H9 (cell line): ENCODE data around the gene TRIM7. TPM values are rescaled to one million over a fixed set of nuclear protein-coding genes. Genes with fewer than 3 reads are reported as not detected.

Experiments
- DNase-seq: peaks from one replicate; pipeline ENCODE4 v3.0.0-alpha.2; 2017
- H2AFZ ChIP-seq: one replicate; pipeline ENCODE4 v1.6.1; 2013; ENCODE audit warnings: mild to moderate bottlenecking, low read length, control low read depth, moderate library complexity
- H2AK5ac ChIP-seq: 2 replicates; pipeline ENCODE4 v1.6.1; 2013; ENCODE audit warnings: low read length, control low read depth, mixed read lengths; ENCODE audit not compliant: insufficient read length
- H2BK120ac ChIP-seq: one replicate; pipeline ENCODE4 v1.6.1; 2013; ENCODE audit warnings: low read depth, mild to moderate bottlenecking, low read length, control low read depth, inconsistent platforms; ENCODE audit not compliant: poor library complexity, severe bottlenecking
- H2BK12ac ChIP-seq: 2 replicates; pipeline ENCODE4 v1.6.1; 2013; ENCODE audit warnings: low read length, control low read depth, mixed read lengths, low read depth; ENCODE audit not compliant: insufficient read length
- H2BK15ac ChIP-seq: 2 replicates; pipeline ENCODE4 v1.6.1; 2013; ENCODE audit warnings: low read depth, low read length, control low read depth
- H2BK20ac ChIP-seq: one replicate; pipeline ENCODE4 v1.6.1; 2013; ENCODE audit warnings: low read depth, mild to moderate bottlenecking, low read length, control low read depth, inconsistent platforms; ENCODE audit not compliant: poor library complexity, severe bottlenecking
- H2BK5ac ChIP-seq: 2 replicates; pipeline ENCODE4 v1.6.1; 2013; ENCODE audit warnings: low read length, control low read depth, mixed read lengths; ENCODE audit not compliant: insufficient read length
- H3K14ac ChIP-seq: 2 replicates; pipeline ENCODE4 v1.6.1; 2013; ENCODE audit warnings: low read length, control low read depth; ENCODE audit not compliant: insufficient read depth
- H3K18ac ChIP-seq: 2 replicates; pipeline ENCODE4 v1.6.1; 2013; ENCODE audit warnings: low read depth, mild to moderate bottlenecking, mixed read lengths, low read length, control low read depth; ENCODE audit not compliant: insufficient read length
- H3K23ac ChIP-seq: 2 replicates; pipeline ENCODE4 v1.6.1; 2013; ENCODE audit warnings: low read length, control low read depth, mixed read lengths, low read depth; ENCODE audit not compliant: insufficient read length
- H3K23me2 ChIP-seq: 2 replicates; pipeline ENCODE4 v1.6.1; 2013; ENCODE audit warnings: low read depth, mild to moderate bottlenecking, mixed read lengths, low read length, control low read depth; ENCODE audit not compliant: insufficient read length, poor library complexity, severe bottlenecking
- H3K27ac ChIP-seq: 2 replicates; pipeline ENCODE4 v1.5.1; 2013; ENCODE audit warnings: low read length, control low read depth, mixed read lengths, low read depth; ENCODE audit not compliant: insufficient read length
- H3K27me3 ChIP-seq: 2 replicates; pipeline ENCODE4 v1.6.1; 2013; ENCODE audit warnings: low read length, control low read depth, inconsistent platforms; ENCODE audit not compliant: insufficient read depth
- H3K4ac ChIP-seq: 2 replicates; pipeline ENCODE4 v1.6.1; 2013; ENCODE audit warnings: low read depth, mild to moderate bottlenecking, control low read depth, inconsistent platforms, low read length, moderate library complexity
- H3K4me1 ChIP-seq: 2 replicates; pipeline ENCODE4 v1.6.1; 2013; ENCODE audit warnings: low read length, control low read depth, inconsistent platforms; ENCODE audit not compliant: insufficient read depth
- H3K4me2 ChIP-seq: 2 replicates; pipeline ENCODE4 v1.6.1; 2013; ENCODE audit warnings: low read length, control low read depth, mixed read lengths; ENCODE audit not compliant: insufficient read length, insufficient read depth
- H3K56ac ChIP-seq: 2 replicates; pipeline ENCODE4 v1.6.1; 2013; ENCODE audit warnings: low read depth, mild to moderate bottlenecking, mixed read lengths, low read length, control low read depth; ENCODE audit not compliant: insufficient read length
- H3K79me1 ChIP-seq: 2 replicates; pipeline ENCODE4 v1.6.1; 2013; ENCODE audit warnings: low read depth, mild to moderate bottlenecking, moderate library complexity, low read length, control low read depth, inconsistent platforms; ENCODE audit not compliant: insufficient read depth, poor library complexity, severe bottlenecking
- H3K79me2 ChIP-seq: 2 replicates; pipeline ENCODE4 v1.6.1; 2013; ENCODE audit warnings: low read length, control low read depth, inconsistent platforms; ENCODE audit not compliant: insufficient read depth
- H3K9ac ChIP-seq: 2 replicates; pipeline ENCODE4 v1.6.1; 2013; ENCODE audit warnings: low read length, control low read depth, mixed read lengths; ENCODE audit not compliant: insufficient read length; ENCODE audit errors: extremely low read depth
- H3K9me3 ChIP-seq: one replicate; pipeline ENCODE4 v1.6.1; 2013; ENCODE audit warnings: low read depth, low read length, inconsistent platforms; ENCODE audit not compliant: control insufficient read depth
- H3T11ph ChIP-seq: one replicate; pipeline ENCODE4 v1.6.1; 2013; ENCODE audit warnings: mild to moderate bottlenecking, low read length, control low read depth, inconsistent platforms
- H4K20me1 ChIP-seq: one replicate; pipeline ENCODE4 v1.6.1; 2013; ENCODE audit not compliant: control insufficient read depth, insufficient read length, insufficient read depth
- H4K5ac ChIP-seq: 2 replicates; pipeline ENCODE4 v1.6.1; 2013; ENCODE audit warnings: low read depth, mild to moderate bottlenecking, mixed read lengths, low read length, control low read depth; ENCODE audit not compliant: insufficient read length
- H4K8ac ChIP-seq: replicated peaks from 2 replicates; pipeline ENCODE4 v1.6.1; 2013; ENCODE audit warnings: low read length, control low read depth, mixed read lengths, low read depth; ENCODE audit not compliant: insufficient read length
- H4K91ac ChIP-seq: 2 replicates; pipeline ENCODE4 v1.6.1; 2013; ENCODE audit warnings: low read depth, mild to moderate bottlenecking, moderate library complexity, mixed read lengths, low read length, control low read depth; ENCODE audit not compliant: insufficient read length
- H3K27ac Mint-ChIP-seq, 3 experiments: 2 replicates in 2 of 3; 3 replicates in 1 of 3; pipeline ENCODE4 v1.8.0; 2020 to 2021; ENCODE audit warnings: mixed read lengths in 3 of 3, mild to moderate bottlenecking in 1 of 3, moderate library complexity in 1 of 3
- H3K27me3 Mint-ChIP-seq: 2 replicates; pipeline ENCODE4 v1.8.0; 2021; ENCODE audit warnings: low read depth, mild to moderate bottlenecking, moderate library complexity, mixed read lengths
- H3K36me3 Mint-ChIP-seq, 3 experiments: 2 replicates in 2 of 3; 3 replicates in 1 of 3; pipeline ENCODE4 v1.8.0; 2020 to 2021; ENCODE audit warnings: low read depth in 3 of 3, mixed read lengths in 3 of 3; ENCODE audit not compliant: insufficient read depth in 1 of 3
- H3K4me1 Mint-ChIP-seq, 2 experiments: 2 replicates each; pipeline ENCODE4 v1.8.0; 2020; ENCODE audit warnings: mixed read lengths in 2 of 2
- H3K4me3 Mint-ChIP-seq, 2 experiments: 2 replicates in 1 of 2; 3 replicates in 1 of 2; pipeline ENCODE4 v1.8.0; 2020 to 2021; ENCODE audit warnings: mild to moderate bottlenecking in 2 of 2, mixed read lengths in 2 of 2, moderate library complexity in 1 of 2
- H3K9me3 Mint-ChIP-seq, 2 experiments: 2 replicates in 1 of 2; 3 replicates in 1 of 2; pipeline ENCODE4 v1.8.0; 2020; ENCODE audit warnings: mild to moderate bottlenecking in 2 of 2, mixed read lengths in 2 of 2, moderate library complexity in 1 of 2
- CTCF ChIP-seq: fragments of 200-600 bp; sonication (generic); conservative IDR thresholded peaks from 3 replicates; pipeline ENCODE4 v1.8.0; 2021; ENCODE audit warnings: antibody characterized with exemption, mild to moderate bottlenecking
- WGBS: extraction: QIAGEN DNeasy Blood & Tissue Kit; methylation state at CpG from one replicate; pipeline ENCODE4 v1.1.7; 2013; ENCODE audit warnings: missing lambda C conversion rate, low lambda C conversion rate, mixed read lengths; ENCODE audit not compliant: insufficient read length; ENCODE audit errors: extremely low coverage; 5-methylcytosine and 5-hydroxymethylcytosine counted together
- total RNA-seq: library from RNA; stranded (reverse); gene quantifications from 2 replicates; pipeline ENCODE4 v1.2.1, GENCODE V29; 2021

TRIM7 gene
- total RNA-seq, 1 experiment from 2014 or later = not detected

GRCh38 chr5:181212080-181212479 lies 7.1 kb upstream of the TRIM7 start:
- H3K14ac ChIP-seq = no peak overlapping the region
- no peaks in the 10 kb centered on the region for H4K20me1 ChIP-seq
- DNase-seq = no peak
- no peak overlapping the region for H2BK15ac ChIP-seq
- no peak overlapping the region for H3K23ac ChIP-seq
- H2BK120ac ChIP-seq = no peak overlapping the region
- H3K4me2 ChIP-seq = no peak overlapping the region
- Mint-ChIP-seq H3K4me1 (peaks cover 9 to 21% of the 10 kb centered on the region in 2 experiments; a peak in 3 of 4 replicates), H3K27ac (no peak overlapping the region), H3K9me3 (peaks cover 4 to 5% of the 10 kb centered on the region in 2 experiments; a peak in 3 of 5 replicates), H3K27me3 (peaks cover 25% of the 10 kb centered on the region), H3K36me3 (peaks cover 0 to 4% (median 0%) of the 10 kb centered on the region in 3 experiments; a peak in 1 of 7 replicates), H3K4me3 (no peak overlapping the region)
- no peaks in the 10 kb centered on the region for H3K9me3 ChIP-seq
- H4K8ac ChIP-seq = no peak overlapping the region
- no peak overlapping the region for H3K18ac ChIP-seq
- WGBS = no CpG with 5 or more reads among the region's 6 CpGs
- H2BK5ac ChIP-seq = no peak overlapping the region
- no peaks in the 10 kb centered on the region for H3K79me2 ChIP-seq
- H3K23me2 ChIP-seq = no peaks in the 10 kb centered on the region
- TF ChIP-seq CTCF = no peak
- H3K4me1 ChIP-seq = no peaks in the 10 kb centered on the region; the same call in 1 of the 2 replicates
- no peak overlapping the region for H3K27ac ChIP-seq
- no peak overlapping the region for H2AK5ac ChIP-seq
- no peak overlapping the region for H3K56ac ChIP-seq
- H3K4ac ChIP-seq = no peak overlapping the region
- H2AFZ ChIP-seq = no peak overlapping the region
- H4K91ac ChIP-seq = no peak overlapping the region
- no peak overlapping the region for H3K9ac ChIP-seq
- no peak overlapping the region for H2BK20ac ChIP-seq
- no peaks in the 10 kb centered on the region for H3K79me1 ChIP-seq
- no peak overlapping the region for H4K5ac ChIP-seq
- no peak overlapping the region for H2BK12ac ChIP-seq
- H3T11ph ChIP-seq = no peak overlapping the region
- H3K27me3 ChIP-seq = peaks cover 2% of the 10 kb centered on the region
